HCT116 (cell line): ENCODE measurements around the gene NTNG1. TPM values are rescaled to one million over a fixed set of nuclear protein-coding genes. Genes with fewer than 3 reads are reported as not detected.

ENCODE experiments used
- ATAC-seq: fragments of 200-7000 bp; cut with Tn5 transposase; 2 replicates; pipeline ENCODE4 v1.9.1; 2020; ENCODE audit warnings: mild to moderate bottlenecking, moderate library complexity
- BruUV-seq: library from RNA; stranded (reverse); fragments of 400-500 nt; replicated peaks from 2 replicates; lab custom pipeline; 2021; lab: Mats Ljungman, UMichigan
- CTCF ChIA-PET: fragments of 300-600 bp; sonication (Branson Sonifier 250); formaldehyde crosslinking; loops from one replicate; lab custom pipeline; 2021; ENCODE audit warnings: antibody characterized with exemption; lab: Charles Lee
- POLR2A ChIA-PET: fragments of 300-600, 350-600 bp; sonication (Branson Sonifier 250); formaldehyde crosslinking; loops from one replicate; lab custom pipeline; 2021; ENCODE audit warnings: antibody characterized with exemption; lab: Charles Lee
- RAD21 ChIA-PET, 2 experiments: fragments of 300-600 bp; sonication (Branson Sonifier 250); formaldehyde crosslinking; loops; one replicate each; lab custom pipeline; 2023; ENCODE audit warnings: low total read pairs in 2 of 2; ENCODE audit not compliant: uncharacterized antibody in 2 of 2, unreplicated experiment in 2 of 2, low non-redundant PET in 1 of 2; lab: Charles Lee
- DNase-seq: peaks from one replicate; pipeline ENCODE4 v3.0.0-alpha.2; 2010; ENCODE audit warnings: low read depth, low spot score
- H2AFZ ChIP-seq: fragments of 200-600 bp; shearing (Covaris generic), sonication (generic); 2 replicates; pipeline ENCODE4 v1.6.1; 2017; ENCODE audit warnings: low read depth, mixed run types, mixed read lengths, antibody characterized with exemption, low read length; ENCODE audit not compliant: poor library complexity, severe bottlenecking
- H3K27ac ChIP-seq: 2 replicates; pipeline ENCODE4 v1.5.1; 2012; ENCODE audit warnings: low read depth, low read length
- H3K27me3 ChIP-seq: fragments of 200-600 bp; sonication (generic); 2 replicates; pipeline ENCODE4 v1.6.1; 2016; ENCODE audit warnings: mixed run types, low read length, mixed read lengths; ENCODE audit not compliant: insufficient read depth
- H3K36me3 ChIP-seq, 2 experiments: fragments of 200-500 bp in 1 of 2; fragments of 200-600 bp in 1 of 2; sonication (Bioruptor generic) in 1 of 2; sonication (generic) in 1 of 2; 2 replicates each; pipeline versions ENCODE4 v1.5.1 to v1.6.1; 2014 to 2016; ENCODE audit warnings: low read length in 2 of 2, inconsistent platforms in 1 of 2, mixed read lengths in 1 of 2, mixed run types in 1 of 2; ENCODE audit not compliant: insufficient read depth in 2 of 2, control insufficient read depth in 1 of 2
- H3K4me1 ChIP-seq, 2 experiments: fragments of 200-600 bp in 1 of 2; sonication (generic) in 1 of 2; 2 replicates each; pipeline versions ENCODE4 v1.5.1 to v1.6.1; 2012 to 2017; ENCODE audit warnings: low read length in 2 of 2, inconsistent platforms in 1 of 2, mild to moderate bottlenecking in 1 of 2, mixed read lengths in 1 of 2, mixed run types in 1 of 2, moderate library complexity in 1 of 2; ENCODE audit not compliant: insufficient read depth in 2 of 2, control insufficient read depth in 1 of 2
- H3K4me2 ChIP-seq: fragments of 200-600 bp; sonication (generic); 2 replicates; pipeline ENCODE4 v1.6.1; 2017; ENCODE audit warnings: mixed run types, low read length, mixed read lengths
- H3K4me3 ChIP-seq, 2 experiments: fragments of 200-600 bp in 1 of 2; sonication (generic) in 1 of 2; replicated peaks in 1 of 2; 2 replicates each; pipeline ENCODE4 v1.5.1; 2011 to 2016; ENCODE audit warnings: low read length in 2 of 2, control low read depth in 1 of 2, low read depth in 1 of 2, mild to moderate bottlenecking in 1 of 2, mixed read lengths in 1 of 2, mixed run types in 1 of 2
- H3K79me2 ChIP-seq: fragments of 200-600 bp; sonication (generic); 2 replicates; pipeline ENCODE4 v1.6.1; 2017; ENCODE audit warnings: mild to moderate bottlenecking, mixed run types, low read length, moderate library complexity, mixed read lengths; ENCODE audit not compliant: insufficient read depth
- H3K9ac ChIP-seq: fragments of 200-600 bp; sonication (generic); 2 replicates; pipeline ENCODE4 v1.6.1; 2016; ENCODE audit warnings: low read length, mixed read lengths
- H3K9me2 ChIP-seq: fragments of 200-600 bp; sonication (generic), shearing (Covaris generic); 2 replicates; pipeline ENCODE4 v1.6.1; 2017; ENCODE audit warnings: mixed run types, mild to moderate bottlenecking, moderate library complexity; ENCODE audit not compliant: insufficient read depth
- H3K9me3 ChIP-seq, 2 experiments: fragments of 200-500 bp in 1 of 2; fragments of 200-600 bp in 1 of 2; sonication (Bioruptor generic) in 1 of 2; sonication (generic) in 1 of 2; 2 replicates each; pipeline ENCODE4 v1.6.1; 2014 to 2017; ENCODE audit warnings: low read length in 2 of 2, mixed read lengths in 2 of 2, inconsistent platforms in 1 of 2, low read depth in 1 of 2, mild to moderate bottlenecking in 1 of 2, mixed run types in 1 of 2, moderate library complexity in 1 of 2; ENCODE audit not compliant: control insufficient read depth in 1 of 2, insufficient read depth in 1 of 2
- H4K20me1 ChIP-seq: fragments of 200-600 bp; sonication (generic), shearing (Covaris generic); 2 replicates; pipeline ENCODE4 v1.6.1; 2017; ENCODE audit warnings: mixed run types, mild to moderate bottlenecking, moderate library complexity; ENCODE audit not compliant: insufficient read depth
- ELF1 ChIP-seq: IDR thresholded peaks from 2 replicates; pipeline ENCODE4 v1.6.1; 2012; ENCODE audit warnings: low read depth, borderline replicate concordance
- RAD21 ChIP-seq: IDR thresholded peaks from 2 replicates; pipeline ENCODE4 v1.6.1; 2012; ENCODE audit warnings: low read depth, mild to moderate bottlenecking
- intact Hi-C: fragments of 100-400 bp; cut with micrococcal nuclease; formaldehyde crosslinking; loops from 2 replicates; pipeline ENCODE4 v1.10.0; 2022
- total RNA-seq: library from RNA; stranded (reverse); gene quantifications from one replicate; pipeline ENCODE4 v1.2.1, GENCODE V29; 2021; ENCODE audit not compliant: unreplicated experiment

Gene NTNG1
- total RNA-seq, 1 experiment from 2014 or later: not detected

DNA sequence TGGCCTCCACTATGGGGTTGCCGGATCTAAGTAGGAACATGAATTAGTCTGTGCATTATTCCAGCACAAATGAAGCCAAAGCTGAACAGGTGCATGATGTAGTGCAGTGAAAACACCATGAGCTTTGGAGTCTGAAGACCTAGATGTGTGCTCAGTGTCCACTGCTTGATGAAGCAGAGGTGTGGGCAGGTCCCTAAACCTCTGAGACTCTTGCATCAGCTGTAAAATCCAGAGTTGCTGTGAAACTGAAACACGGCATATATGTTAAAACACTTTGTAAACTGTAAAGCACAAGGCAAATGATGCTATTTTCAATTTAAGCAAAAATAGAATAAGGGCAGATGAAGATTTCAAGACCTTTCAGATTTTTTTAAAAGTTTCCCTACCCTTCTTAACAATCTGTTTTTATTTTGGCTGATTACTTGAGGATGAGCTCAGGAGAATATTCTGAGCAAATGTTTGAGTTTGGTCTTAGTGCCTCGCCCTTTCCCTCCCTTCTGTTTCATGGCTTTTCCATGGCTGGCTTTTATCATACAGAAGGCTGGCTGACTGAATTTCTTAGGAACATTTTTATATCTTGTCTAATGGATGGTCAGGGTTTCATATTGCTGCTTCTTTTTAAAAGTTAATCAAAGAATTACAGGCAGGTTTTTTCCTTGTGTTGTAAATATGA, 221.8 kb downstream of the NTNG1 start:
- intact Hi-C loops: no loop called here
- BruUV-seq: no TSS peak
- CTCF ChIA-PET: no interaction called here

DNA sequence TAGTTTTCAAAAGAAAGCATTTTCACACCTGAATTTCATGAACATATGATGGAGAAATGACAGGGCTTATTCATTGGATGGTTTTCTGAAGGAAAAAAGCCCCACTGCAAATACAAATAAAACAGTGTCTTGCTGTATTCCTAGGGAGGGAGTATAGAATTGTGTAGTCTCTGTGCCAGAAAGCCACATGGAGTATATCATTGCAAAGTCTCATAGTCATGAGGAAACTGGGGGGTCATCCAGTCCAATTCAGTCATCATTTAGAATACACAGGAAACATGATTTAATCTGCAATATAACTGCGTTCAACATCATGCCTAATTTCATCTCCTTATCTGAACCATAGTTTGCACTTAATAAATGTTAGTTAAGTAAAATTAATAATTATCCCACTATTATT, 222.3 kb downstream of the NTNG1 start:
- ChIA-PET POLR2A (no interaction called here), CTCF (no interaction called here), RAD21 (no interaction called here)
- Histone ChIP-seq H3K9me3 (no peaks in the 10 kb centered on the region; a peak in 2 of 4 replicates), H3K4me3 (no peak overlapping the region), H3K9me2 (no peaks in the 10 kb centered on the region), H4K20me1 (no peaks in the 10 kb centered on the region), H3K4me2 (no peak overlapping the region), H3K36me3 (no peaks in the 10 kb centered on the region), H2AFZ (no peak overlapping the region), H3K9ac (no peak overlapping the region), H3K27me3 (no peaks in the 10 kb centered on the region), H3K79me2 (no peaks in the 10 kb centered on the region), H3K27ac (no peak overlapping the region), H3K4me1 (no peaks in the 10 kb centered on the region)
- no peak for TF ChIP-seq ELF1
- intact Hi-C loops: no loop called here
- ATAC-seq (no peak), DNase-seq (no peak)
- BruUV-seq: no TSS peak

More for the DNA sequence above, 221.8 kb downstream of the NTNG1 start:
- Histone ChIP-seq H3K9ac (no peak overlapping the region), H4K20me1 (no peaks in the 10 kb centered on the region), H3K27ac (no peak overlapping the region), H3K9me3 (no peaks in the 10 kb centered on the region; a peak in 2 of 4 replicates), H3K9me2 (no peaks in the 10 kb centered on the region), H3K36me3 (no peaks in the 10 kb centered on the region), H3K79me2 (no peaks in the 10 kb centered on the region), H2AFZ (no peak overlapping the region)
- DNase-seq: no peak
- ATAC-seq: no peak
- RAD21 ChIA-PET: no interaction called here
- TF ChIP-seq RAD21: no peak
- TF ChIP-seq, all 23 proteins: peak for 0
- H3K4me3 ChIP-seq: no peak overlapping the region
- no peak overlapping the region for H3K4me2 ChIP-seq
- H3K27me3 ChIP-seq: no peaks in the 10 kb centered on the region
- POLR2A ChIA-PET: no interaction called here
- no peaks in the 10 kb centered on the region for H3K4me1 ChIP-seq
